Ramos (cell line): ENCODE results near the gene BIRC6.
"Not testable (repeated sequence)": the region's sequence is repeated elsewhere in the genome, so short reads cannot be mapped to it uniquely, and the experiment has no call there.

Source experiments
- in situ Hi-C: fragments of 300-500 bp; cut with MboI; formaldehyde crosslinking; loops from one replicate; pipeline ENCODE4 v1.14.3; 2022; ENCODE audit warnings: low sequenced_read_pairs; ENCODE audit not compliant: unreplicated experiment

Gene BIRC6

DNA sequence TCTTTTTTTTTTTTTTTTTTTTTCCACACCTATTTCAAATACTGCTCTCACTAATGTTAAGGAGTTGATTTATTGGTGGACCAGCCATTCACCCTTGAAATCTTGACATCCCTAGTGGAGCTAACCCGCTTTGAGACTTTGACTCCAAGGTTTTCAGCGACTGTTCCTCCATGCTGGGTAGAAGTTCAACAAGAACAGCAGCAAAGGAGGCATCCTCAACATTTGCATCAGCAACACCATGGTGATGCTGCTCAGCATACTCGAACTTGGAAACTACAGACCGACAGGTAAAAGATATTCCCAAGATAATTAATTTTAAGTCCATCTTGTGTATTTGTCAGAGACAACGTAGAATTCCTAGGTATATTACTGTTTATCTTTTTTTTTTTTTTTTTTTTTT, 74.0 kb downstream of the BIRC6 start:
- in situ Hi-C loops: no loop called here

GRCh38 chr2:32436150-32436549, 79.3 kb downstream of the BIRC6 start:
- in situ Hi-C loops: no loop called here

DNA sequence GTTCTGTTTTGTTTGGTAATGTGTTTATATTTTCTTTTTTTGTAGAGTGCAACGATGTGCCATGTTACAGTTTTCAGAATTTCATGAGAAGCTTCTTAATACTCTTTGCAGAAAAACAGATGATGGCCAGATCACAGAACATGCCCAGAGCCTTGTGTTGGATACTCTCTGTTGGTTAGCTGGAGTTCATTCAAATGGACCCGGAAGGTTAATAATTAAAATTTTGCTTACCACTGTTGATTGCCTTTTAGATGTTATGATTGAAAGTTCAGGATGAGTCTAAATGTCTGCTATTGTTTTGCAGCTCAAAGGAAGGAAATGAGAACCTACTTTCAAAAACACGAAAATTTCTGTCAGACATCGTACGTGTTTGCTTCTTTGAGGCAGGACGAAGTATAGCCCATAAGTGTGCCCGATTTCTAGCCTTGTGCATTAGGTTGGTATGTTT, 85.2 kb downstream of the BIRC6 start:
- in situ Hi-C loops: no loop called here

GRCh38 chr2:32446369-32446768, 89.5 kb downstream of the BIRC6 start:
- in situ Hi-C loops: no loop called here

GRCh38 chr2:32450851-32451250, 94.0 kb downstream of the BIRC6 start:
- in situ Hi-C loops: no loop called here

GRCh38 chr2:32452338-32453064, 95.7 kb downstream of the BIRC6 start:
- in situ Hi-C loops: no loop called here

DNA sequence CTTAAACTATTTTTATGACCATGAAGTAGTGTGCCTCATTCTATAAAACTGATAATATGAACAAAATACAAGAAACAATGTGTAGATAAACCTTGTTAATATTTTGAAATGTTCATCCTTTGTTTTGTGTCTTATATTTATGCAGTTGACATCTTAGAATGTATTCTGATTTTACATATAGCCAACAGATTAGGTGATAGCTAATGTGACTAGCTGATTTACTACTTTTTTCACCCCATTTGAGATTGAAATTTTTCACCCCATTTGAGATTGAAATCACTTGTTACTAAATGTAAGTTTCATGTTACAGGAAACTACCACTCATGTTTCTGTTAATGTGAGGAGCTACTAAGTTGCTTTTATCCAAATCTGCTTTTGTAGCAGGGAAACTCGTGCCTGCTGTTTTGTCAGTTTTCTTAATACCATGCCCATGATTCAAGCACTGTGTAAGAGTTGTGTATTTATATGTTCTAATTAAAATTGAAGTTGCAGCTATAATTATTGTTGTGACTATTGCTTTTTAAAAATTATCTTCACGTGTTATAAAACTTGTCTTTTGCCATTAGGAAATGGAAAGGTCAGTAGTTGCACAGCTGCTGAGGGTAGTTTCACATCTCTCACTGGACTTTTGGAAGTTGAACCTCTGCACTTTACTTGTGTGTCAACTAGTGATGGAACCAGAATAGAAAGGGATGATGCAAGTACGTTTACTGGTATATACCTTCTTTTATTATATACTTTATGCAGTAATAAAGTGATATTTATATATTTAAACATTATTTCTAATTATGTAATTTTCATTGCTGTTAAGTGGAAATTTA, 96.6 kb downstream of the BIRC6 start:
- in situ Hi-C loops: no loop called here

DNA sequence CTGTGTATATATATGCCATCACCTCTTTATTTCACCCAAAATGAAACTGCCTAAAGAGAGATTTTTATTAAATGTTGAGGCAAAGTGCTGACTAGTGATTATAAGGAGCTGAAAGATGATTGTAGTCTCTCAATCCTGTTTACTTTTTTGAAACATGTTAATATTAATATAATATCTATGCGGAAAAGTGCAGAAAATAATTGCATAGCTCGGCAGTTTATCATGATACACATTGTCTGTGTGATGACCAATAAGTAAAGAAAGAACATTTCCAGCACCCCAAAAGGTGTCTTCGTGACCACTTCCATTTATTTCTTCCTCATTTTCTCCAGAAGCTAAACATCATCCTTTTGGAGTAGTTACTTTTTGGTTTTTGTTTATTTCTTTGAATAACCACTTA, 99.0 kb downstream of the BIRC6 start:
- in situ Hi-C loops: no loop called here

DNA sequence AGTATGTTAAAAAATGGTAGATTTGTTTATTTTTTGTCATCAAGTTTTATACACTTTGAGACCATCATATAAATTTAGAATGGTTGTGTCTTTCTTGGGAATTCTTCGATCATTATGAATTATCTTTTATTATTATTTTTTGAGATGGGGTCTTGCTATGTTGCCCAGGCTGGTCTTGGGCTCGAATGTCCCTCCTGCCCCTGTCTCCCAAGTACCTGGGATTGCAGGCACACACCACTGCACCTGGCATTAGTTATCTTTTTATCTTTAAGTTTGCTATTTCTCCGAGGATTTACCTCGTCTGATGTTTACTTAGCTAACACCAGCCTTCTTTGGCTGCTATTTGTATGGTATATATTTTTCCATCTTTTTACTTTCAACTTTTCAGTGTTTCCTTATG, 100.0 kb downstream of the BIRC6 start:
- in situ Hi-C loops: no loop called here

- in situ Hi-C loops: no loop called here
These were observed 101.0 kb downstream of the BIRC6 start for GRCh38 chr2:32457814-32458213.

GRCh38 chr2:32460861-32461260, 104.0 kb downstream of the BIRC6 start:
- in situ Hi-C loops: not testable (repeated sequence)

GRCh38 chr2:32463110-32463509, 106.3 kb downstream of the BIRC6 start:
- in situ Hi-C loops: no loop called here

DNA sequence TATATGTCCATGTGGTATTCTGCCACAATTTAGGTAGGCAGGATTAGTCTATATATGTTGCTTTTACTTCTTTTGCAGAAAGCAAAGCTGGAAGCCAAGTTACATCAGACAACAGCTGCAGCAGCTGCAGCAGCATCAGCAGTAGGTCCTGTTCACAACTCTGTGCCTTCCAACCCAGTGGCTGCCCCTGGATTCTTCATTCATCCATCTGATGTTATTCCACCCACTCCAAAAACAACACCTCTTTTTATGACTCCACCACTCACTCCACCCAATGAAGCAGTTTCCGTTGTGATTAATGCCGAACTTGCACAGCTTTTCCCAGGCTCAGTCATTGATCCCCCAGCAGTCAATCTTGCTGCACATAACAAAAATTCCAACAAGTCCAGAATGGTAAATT, 107.6 kb downstream of the BIRC6 start:
- in situ Hi-C loops: no loop called here

- in situ Hi-C loops: no loop called here
These were observed 115.8 kb downstream of the BIRC6 start for GRCh38 chr2:32472605-32473004.

GRCh38 chr2:32474381-32474780, 117.6 kb downstream of the BIRC6 start:
- in situ Hi-C loops: no loop called here

DNA sequence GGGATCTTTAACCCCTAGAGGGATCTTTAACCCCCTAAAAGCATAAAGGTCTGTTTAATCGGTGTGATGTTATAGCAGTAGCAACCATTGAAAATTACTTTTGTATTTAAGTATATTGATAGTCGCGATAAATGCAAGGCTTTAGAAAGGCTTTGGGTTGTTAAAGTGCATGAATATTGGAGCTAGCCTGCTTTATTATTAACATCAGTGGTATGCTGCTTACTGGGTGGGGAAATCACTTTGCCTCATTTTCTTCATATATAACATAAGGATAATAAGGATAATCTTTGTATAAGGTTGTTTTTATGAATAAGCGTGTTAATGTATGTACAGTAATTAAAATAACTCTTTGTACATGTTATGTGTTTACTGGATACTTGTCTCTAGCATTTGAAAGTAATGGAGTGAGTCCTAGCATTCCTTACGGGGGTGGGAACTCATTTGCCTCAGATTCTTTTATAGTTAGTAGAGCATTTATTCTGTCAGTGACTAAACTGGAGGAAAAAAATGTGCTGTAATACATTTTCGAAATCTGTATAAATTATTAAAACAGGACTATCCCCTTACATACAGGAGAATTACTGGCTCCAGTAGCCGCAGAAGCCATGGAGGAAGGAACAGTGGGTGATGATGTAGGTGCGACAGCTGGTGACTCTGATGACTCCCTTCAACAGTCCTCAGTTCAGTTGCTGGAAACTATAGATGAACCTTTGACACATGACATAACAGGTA, 122.2 kb downstream of the BIRC6 start:
- in situ Hi-C loops: no loop called here

- in situ Hi-C loops: no loop called here
These were observed 123.2 kb downstream of the BIRC6 start for GRCh38 chr2:32479993-32480392.

DNA sequence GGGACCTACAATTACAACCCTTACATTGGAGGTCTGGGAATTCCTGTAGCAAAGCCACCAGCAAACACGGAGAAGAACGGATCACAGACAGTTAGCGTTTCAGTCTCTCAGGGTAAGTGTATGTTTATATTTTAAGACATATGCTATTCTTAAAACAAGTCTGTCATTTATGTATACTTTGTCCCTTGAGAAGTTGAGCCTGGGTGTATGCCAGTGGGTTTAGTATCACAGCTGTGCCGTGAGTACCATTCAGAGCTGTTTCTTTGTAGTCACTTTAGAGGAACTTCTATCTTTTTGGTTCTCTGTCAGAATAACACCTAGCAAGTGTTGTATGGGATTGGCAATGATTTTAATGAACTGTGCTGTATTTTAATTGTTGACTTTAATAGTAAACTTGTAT, 125.6 kb downstream of the BIRC6 start:
- in situ Hi-C loops: no loop called here

DNA sequence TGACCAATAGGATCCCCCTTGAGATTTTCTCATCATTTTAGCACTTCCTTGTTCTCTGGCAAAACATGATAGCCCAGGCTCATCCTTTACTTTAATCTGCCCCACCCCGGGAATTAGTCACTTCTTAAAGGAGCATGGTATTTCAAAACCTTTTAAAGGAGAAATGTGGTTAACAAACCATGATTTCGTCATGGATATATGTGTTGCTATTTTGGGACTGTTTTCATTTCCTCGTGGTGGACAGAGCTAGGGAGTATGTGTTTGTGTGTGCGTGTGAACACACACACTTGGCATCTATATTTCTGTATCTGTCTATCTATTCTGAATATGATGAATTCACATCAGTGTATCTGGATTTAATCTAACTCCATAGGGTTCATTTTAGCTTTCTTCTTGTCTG, 128.1 kb downstream of the BIRC6 start:
- in situ Hi-C loops: no loop called here

DNA sequence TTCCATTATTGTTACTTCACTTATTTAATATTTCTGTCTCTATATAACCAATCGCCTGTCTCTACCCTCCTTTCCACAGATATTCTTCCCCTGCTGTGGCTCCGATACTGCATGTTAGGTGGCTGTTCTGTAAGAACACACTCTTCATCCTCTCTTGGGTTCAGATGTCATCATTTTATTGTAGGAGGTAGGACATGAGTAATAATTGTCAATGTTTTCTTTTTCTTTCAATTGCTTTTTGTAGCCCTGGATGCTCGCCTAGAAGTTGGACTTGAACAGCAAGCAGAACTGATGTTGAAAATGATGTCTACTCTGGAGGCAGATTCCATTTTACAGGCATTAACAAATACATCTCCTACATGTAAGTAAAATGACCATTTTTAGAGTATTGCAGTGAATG, 128.6 kb downstream of the BIRC6 start:
- in situ Hi-C loops: no loop called here

- in situ Hi-C loops: no loop called here
These were observed 132.2 kb downstream of the BIRC6 start for GRCh38 chr2:32489061-32489460.
